Measurements from ENCODE around the gene TAP1. TPM values are rescaled to one million over a fixed set of nuclear protein-coding genes. Genes with fewer than 3 reads are reported as not detected.

Gene TAP1
- total and polyA plus RNA-seq, 2 of the 4 experiments (the other 2 are of a cell fraction), result 20.1 to 27.6 TPM

DNA sequence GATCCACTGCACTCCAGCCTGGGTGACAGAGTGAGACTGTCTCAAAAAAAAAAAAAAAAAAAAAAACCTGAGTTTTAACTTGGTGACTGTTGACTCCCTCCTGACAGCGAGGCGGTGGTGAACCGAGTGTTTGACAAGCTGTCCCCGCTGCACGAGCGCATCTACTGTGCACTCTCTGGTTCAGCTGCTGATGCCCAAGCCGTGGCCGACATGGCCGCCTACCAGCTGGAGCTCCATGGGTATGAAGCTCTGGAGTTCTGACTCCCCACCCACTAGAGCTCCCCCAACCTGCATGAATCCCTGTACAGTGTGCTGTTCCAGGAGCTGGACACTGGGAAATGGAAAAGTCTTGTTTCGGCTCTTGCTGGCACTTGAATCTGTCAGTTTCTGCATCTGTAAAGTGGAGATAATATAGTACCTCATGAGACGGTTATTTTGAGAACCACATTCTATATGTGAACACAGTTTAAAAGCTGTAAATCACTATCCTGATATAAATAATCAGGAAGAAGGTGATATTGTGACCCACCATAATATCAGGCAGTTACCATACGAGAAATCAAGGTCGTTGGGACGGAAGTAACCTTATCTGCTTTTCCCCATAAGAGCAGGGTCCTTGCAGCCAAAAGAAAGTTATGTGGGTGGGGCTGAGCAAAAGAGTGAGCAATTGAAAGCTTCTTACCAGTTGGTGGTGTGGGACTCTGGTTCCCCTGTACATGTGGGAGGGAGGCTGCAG, 3.8 kb upstream of the TAP1 start:
- Histone ChIP-seq H3K9me3 (ENCODE audit: control insufficient read depth, insufficient read depth, low read length) (no peaks in the 10 kb centered on the region), H3K14ac (replicated peaks; ENCODE audit: low read depth, low read length) (no peak overlapping the region), H2BK120ac (ENCODE audit: low read depth, low read length) (no peak overlapping the region), H3K4me1 (ENCODE audit: control insufficient read depth, insufficient read depth, low read length) (peaks cover 4% of the 10 kb centered on the region), H3K4ac (ENCODE audit: low read depth, low read length) (no peak overlapping the region), H2BK5ac (ENCODE audit: low read depth, low read length, poor library complexity, severe bottlenecking) (no peak overlapping the region), H2AFZ (replicated peaks; ENCODE audit: low read length, poor library complexity) (no peak overlapping the region), H3K27ac (ENCODE audit: insufficient read depth, low read length) (no peak overlapping the region), H2AK9ac (replicated peaks; ENCODE audit: low read depth, low read length, poor library complexity) (no peak overlapping the region), H3K79me1 (ENCODE audit: low read depth in 1 of 2, low read length in 2 of 2) (peaks cover 2 to 14% of the 10 kb centered on the region in 2 experiments), H2BK20ac (ENCODE audit: low read depth, low read length) (no peak overlapping the region), H3K18ac (ENCODE audit: low read depth, low read length) (no peak overlapping the region), H3K9ac (ENCODE audit: low read depth, low read length) (no peak overlapping the region), H3K27me3 (ENCODE audit: control insufficient read depth, insufficient read depth, low read length) (no peaks in the 10 kb centered on the region), H4K91ac (ENCODE audit: insufficient read depth, low read depth, low read length) (no peak overlapping the region), H2AK5ac (ENCODE audit: low read depth, low read length) (no peak overlapping the region), H2BK15ac (ENCODE audit: low read depth, low read length) (no peak overlapping the region), H3K23ac (ENCODE audit: low read depth, low read length) (no peak overlapping the region), H3K4me3 (ENCODE audit: insufficient read depth, low read depth, low read length) (no peak overlapping the region), H4K5ac (ENCODE audit: low read depth, low read length) (no peak overlapping the region), H4K20me1 (ENCODE audit: insufficient read depth, low read length) (no peaks in the 10 kb centered on the region), H3K4me2 (ENCODE audit: low read depth, low read length) (no peak overlapping the region), H3K9me1 (ENCODE audit: insufficient read depth, low read length) (no peaks in the 10 kb centered on the region), H4K8ac (ENCODE audit: low read depth in 2 of 2, low read length in 2 of 2) (no peak overlapping the region), H3K56ac (ENCODE audit: extremely low read depth, insufficient read depth, low read length) (no peak overlapping the region), H3K36me3 (ENCODE audit: control insufficient read depth, insufficient read depth, low read length) (no peaks in the 10 kb centered on the region; the same call in 1 of the 2 replicates)
- no CpG with 5 or more reads among the region's 14 CpGs for WGBS, 2 experiments (ENCODE audit: extremely low coverage in 2 of 2, insufficient read length in 1 of 2)
- BruUV-seq (replicated peaks), result no TSS peak
- intact Hi-C loops (cut with micrococcal nuclease) (no loop called here), dilution Hi-C loops (cut with HindIII; ENCODE audit: low sequenced_read_pairs, unreplicated experiment) (no loop called here), in situ Hi-C loops (cut with MboI; ENCODE audit: low sequenced_read_pairs) (no loop called here)
- TF ChIP-seq SMC3 (IDR thresholded peaks at IDR 0.05; ENCODE audit: low read depth, low read length) (no peak), MAFK (IDR thresholded peaks at IDR 0.05; ENCODE audit: low read depth, low read length) (no peak), CEBPB (IDR thresholded peaks at IDR 0.05; ENCODE audit: low read depth, low read length) (no peak), CHD1 (IDR thresholded peaks at IDR 0.05; ENCODE audit: low read depth, low read length) (no peak), RCOR1 (IDR thresholded peaks at IDR 0.05; ENCODE audit: insufficient replicate concordance, low read length) (no peak)
- TF ChIP-seq, protein P1, sequence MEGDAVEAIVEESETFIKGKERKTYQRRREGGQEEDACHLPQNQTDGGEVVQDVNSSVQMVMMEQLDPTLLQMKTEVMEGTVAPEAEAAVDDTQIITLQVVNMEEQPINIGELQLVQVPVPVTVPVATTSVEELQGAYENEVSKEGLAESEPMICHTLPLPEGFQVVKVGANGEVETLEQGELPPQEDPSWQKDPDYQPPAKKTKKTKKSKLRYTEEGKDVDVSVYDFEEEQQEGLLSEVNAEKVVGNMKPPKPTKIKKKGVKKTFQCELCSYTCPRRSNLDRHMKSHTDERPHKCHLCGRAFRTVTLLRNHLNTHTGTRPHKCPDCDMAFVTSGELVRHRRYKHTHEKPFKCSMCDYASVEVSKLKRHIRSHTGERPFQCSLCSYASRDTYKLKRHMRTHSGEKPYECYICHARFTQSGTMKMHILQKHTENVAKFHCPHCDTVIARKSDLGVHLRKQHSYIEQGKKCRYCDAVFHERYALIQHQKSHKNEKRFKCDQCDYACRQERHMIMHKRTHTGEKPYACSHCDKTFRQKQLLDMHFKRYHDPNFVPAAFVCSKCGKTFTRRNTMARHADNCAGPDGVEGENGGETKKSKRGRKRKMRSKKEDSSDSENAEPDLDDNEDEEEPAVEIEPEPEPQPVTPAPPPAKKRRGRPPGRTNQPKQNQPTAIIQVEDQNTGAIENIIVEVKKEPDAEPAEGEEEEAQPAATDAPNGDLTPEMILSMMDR (conservative IDR thresholded peaks at IDR 0.05; ENCODE audit: low read depth, low read length), result no peak
- ChIA-PET POLR2A (ENCODE audit: unreplicated experiment) (interaction anchor here (1.5 kb wide), 1 partner anchor 11 kb away, joined by 3 read pairs; no protein-coding TSS in a partner anchor), CTCF (interaction anchor here (1.5 to 4.4 kb wide), 2 partner anchors 11 to 19 kb away, joined by 6 to 44 read pairs; partner anchors contain the start of gene TAP2)
- DNase-seq (no peak), ATAC-seq (ENCODE audit: low read depth) (no peak)
